Astrocyte (in vitro differentiated cells and primary cell): ENCODE data around the gene RMND5A.

Experiments used
- CTCF ChIP-seq: IDR thresholded peaks from 2 replicates; pipeline ENCODE4 v1.5.1; 2011; ENCODE audit warnings: low read depth, mild to moderate bottlenecking, inconsistent platforms, low read length, moderate library complexity; ENCODE audit not compliant: insufficient read depth
- EZH2 ChIP-seq: IDR thresholded peaks from 2 replicates; pipeline ENCODE4 v1.6.1; 2012; ENCODE audit warnings: mild to moderate bottlenecking, low read length, inconsistent platforms; ENCODE audit not compliant: insufficient read depth

GRCh38 chr2:86700690-86701089, 19.4 kb upstream of the RMND5A start:
- no peak for TF ChIP-seq CTCF
- TF ChIP-seq EZH2: no peak
